HepG2 (cell line): ENCODE results near the gene BRCA1. TPM values are rescaled to one million over a fixed set of nuclear protein-coding genes. Genes with fewer than 3 reads are reported as not detected.
A peak's percentile ranks its signal among the peaks of the same experiment; 100 is the strongest.

ENCODE experiments used
- DRAP1 ChIP-seq: IDR thresholded peaks from 2 replicates; pipeline ENCODE4 v1.6.1; 2016; ENCODE audit warnings: missing genetic modification reagents, missing compliant biosample characterization
- ESRRA ChIP-seq: sonication (generic); formaldehyde crosslinking; IDR thresholded peaks from 2 replicates; pipeline ENCODE4 v1.5.1; 2020; ENCODE audit warnings: mild to moderate bottlenecking, low read depth, missing genetic modification reagents
- FOXA3 ChIP-seq: IDR thresholded peaks from 2 replicates; pipeline ENCODE4 v1.6.1; 2016; ENCODE audit warnings: missing genetic modification reagents, missing compliant biosample characterization
- GATAD1 ChIP-seq: IDR thresholded peaks from 2 replicates; pipeline ENCODE4 v1.6.1; 2016; ENCODE audit warnings: missing genetic modification reagents, missing compliant biosample characterization
- KAT8 ChIP-seq: IDR thresholded peaks from 2 replicates; pipeline ENCODE4 v1.6.1; 2016; ENCODE audit warnings: missing genetic modification reagents, missing compliant biosample characterization
- SAP130 ChIP-seq: IDR thresholded peaks from 2 replicates; pipeline ENCODE4 v1.6.1; 2016; ENCODE audit warnings: low read depth
- SIX1 ChIP-seq: sonication (generic); formaldehyde crosslinking; IDR thresholded peaks from 2 replicates; pipeline ENCODE4 v1.4.0; 2020; ENCODE audit warnings: missing genetic modification reagents, borderline replicate concordance
- TEF ChIP-seq: sonication (generic); formaldehyde crosslinking; IDR thresholded peaks from 2 replicates; pipeline ENCODE4 v1.5.0; 2020; ENCODE audit warnings: missing genetic modification reagents
- ZFP41 ChIP-seq: sonication (generic); formaldehyde crosslinking; IDR thresholded peaks from 2 replicates; pipeline ENCODE4 v1.4.0; 2020; ENCODE audit warnings: mild to moderate bottlenecking, missing genetic modification reagents, borderline replicate concordance
- ZFP90 ChIP-seq: sonication (generic); formaldehyde crosslinking; IDR thresholded peaks from 2 replicates; pipeline ENCODE4 v1.8.0; 2022; ENCODE audit warnings: missing genetic modification reagents, mild to moderate bottlenecking, inconsistent platforms, borderline replicate concordance
- ZNF235 ChIP-seq: sonication (generic); formaldehyde crosslinking; IDR thresholded peaks from 2 replicates; pipeline ENCODE4 v1.8.1; 2023; ENCODE audit warnings: mild to moderate bottlenecking, missing genetic modification reagents, borderline replicate concordance
- ZNF3 ChIP-seq: IDR thresholded peaks from 2 replicates; pipeline ENCODE4 v1.7.0; 2017; ENCODE audit warnings: inconsistent platforms
- ZNF407 ChIP-seq: sonication (generic); formaldehyde crosslinking; IDR thresholded peaks from one replicate; pipeline ENCODE4 v1.5.1; 2020; ENCODE audit warnings: mild to moderate bottlenecking, missing genetic modification reagents; ENCODE audit errors: not compliant biosample characterization
- ZNF503 ChIP-seq: sonication (generic); formaldehyde crosslinking; IDR thresholded peaks from 2 replicates; pipeline ENCODE4 v1.4.0; 2020; ENCODE audit warnings: missing genetic modification reagents
- ZSCAN20 ChIP-seq: sonication (generic); formaldehyde crosslinking; IDR thresholded peaks from 2 replicates; pipeline ENCODE4 v1.4.0; 2020; ENCODE audit warnings: missing genetic modification reagents, mild to moderate bottlenecking, borderline replicate concordance
- polyA plus RNA-seq, 8 experiments: library from polyadenylated mRNA; depleted of rRNA in 3 of 8; stranded (reverse) in 7 of 8; unstranded in 1 of 8; fragments of >200 nt; fragmentation: Illumina TruSeq in 4 of 8; extraction: Trizol in 4 of 8; gene quantifications; 2 replicates each; pipeline versions ENCODE4 v1.2.1 to v1.2.3, GENCODE V29; 2011 to 2016; ENCODE audit warnings: low read depth in 4 of 8, missing spikeins in 1 of 8, mixed read lengths in 1 of 8; ENCODE audit not compliant: insufficient read depth in 1 of 8
- total RNA-seq, 5 experiments: library from RNA; depleted of rRNA; stranded (reverse); fragments of >200 nt; fragmentation: Illumina TruSeq; extraction: Trizol; gene quantifications; 2 replicates each; pipeline ENCODE4 v1.2.3, GENCODE V29; 2016; ENCODE audit warnings: low read depth in 1 of 5

The BRCA1 gene
- total and polyA plus RNA-seq, 2 of the 13 experiments (the other 11 are each of a cell fraction or from before 2014, with no cell fraction given): 13.3 to 37.5 TPM

- TF ChIP-seq KAT8 (peak; percentile 72; the same call in 1 of the 2 replicates), ZNF235 (CRISPR knock-in tag) (no peak), ZSCAN20 (CRISPR knock-in tag) (0 out of 2 replicates have a peak, but pooled peaks have one; percentile 15), ZNF407 (CRISPR knock-in tag) (no peak), ZNF3 (CRISPR knock-in tag) (no peak), ZFP41 (no peak), ESRRA (CRISPR knock-in tag) (peak; percentile 19; the same call in 1 of the 2 replicates), FOXA3 (CRISPR knock-in tag) (peak; percentile 77), DRAP1 (peak; percentile 25; the same call in 1 of the 2 replicates), ZNF503 (CRISPR knock-in tag) (no peak), SAP130 (CRISPR knock-in tag) (peak; percentile 78), GATAD1 (CRISPR knock-in tag) (no peak), TEF (0 out of 2 replicates have a peak, but pooled peaks have one; percentile 29), ZFP90 (CRISPR knock-in tag) (peak; percentile 30; the same call in 1 of the 2 replicates), SIX1 (CRISPR knock-in tag) (peak; percentile 91)
These were observed 46.7 kb upstream of the BRCA1 start (continued) for GRCh38 chr17:43171586-43172487.
